ENCODE results near the gene INHBB. TPM values are rescaled to one million over a fixed set of nuclear protein-coding genes. Genes with fewer than 3 reads are reported as not detected.

The INHBB gene
- total and polyA plus RNA-seq, 2 of the 4 experiments (the other 2 are of a cell fraction) = 0.18 to 0.92 TPM

DNA sequence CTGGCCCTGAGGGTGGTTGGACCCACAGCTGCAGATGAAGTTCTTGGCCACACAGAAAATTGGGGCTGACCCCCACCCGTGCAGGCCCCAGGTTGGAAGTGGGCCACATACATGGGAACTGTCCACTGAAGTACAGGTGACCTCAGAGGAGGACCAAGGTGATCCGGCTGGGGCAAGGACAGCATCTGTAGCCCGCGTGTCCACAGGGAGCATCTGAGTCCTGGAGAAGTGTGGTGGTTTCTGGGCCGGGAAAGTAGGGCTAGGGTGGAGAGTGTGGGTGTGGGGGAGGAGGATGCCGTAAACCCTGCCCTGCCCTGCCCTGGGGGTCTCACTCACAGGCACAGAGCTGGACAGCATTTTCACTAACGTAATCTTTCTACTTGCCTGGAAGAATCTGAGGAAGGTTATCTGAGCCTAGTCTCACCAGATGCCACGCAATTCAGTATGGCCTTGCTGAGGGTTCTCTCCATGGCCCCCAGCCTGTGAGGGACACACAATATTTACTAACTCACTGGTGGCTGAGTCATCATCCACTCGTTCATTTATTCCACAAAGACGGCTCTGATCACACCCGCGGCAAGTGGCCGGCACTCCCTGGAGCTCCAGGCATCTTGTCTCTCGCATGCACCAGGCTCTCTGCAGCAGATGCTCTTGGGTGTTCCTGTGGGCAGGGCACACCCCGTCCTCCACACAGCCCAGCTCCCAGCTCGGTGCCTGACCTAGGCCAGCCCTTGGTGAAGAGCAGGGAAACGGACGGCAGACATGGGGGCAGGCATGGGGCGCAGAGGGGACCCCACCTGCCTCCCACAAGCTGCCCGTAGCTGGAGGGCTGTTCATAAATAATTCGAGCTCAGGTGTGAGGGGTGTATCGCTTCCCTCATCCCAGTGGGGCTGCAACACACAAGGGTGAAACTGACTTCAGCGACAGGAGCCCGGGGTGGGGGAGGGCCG, 51.2 kb downstream of the INHBB start:
- no peak overlapping the region for H3K56ac ChIP-seq (ENCODE audit: extremely low read depth, insufficient read depth, low read length)
- 43% methylated on average over 3 of the region's 25 CpGs; no CpG with 5 or more reads in 1 of the 2 experiments for WGBS, 2 experiments (ENCODE audit: extremely low coverage in 2 of 2, insufficient read length in 1 of 2)
- H2AK5ac ChIP-seq (ENCODE audit: low read depth, low read length) = no peak overlapping the region
- intact Hi-C loops (cut with micrococcal nuclease) = no loop called here
- H3K14ac ChIP-seq (replicated peaks; ENCODE audit: low read depth, low read length) = no peak overlapping the region
- H3K4me3 ChIP-seq (ENCODE audit: insufficient read depth, low read depth, low read length) = no peak overlapping the region
- H2BK15ac ChIP-seq (ENCODE audit: low read depth, low read length) = no peak overlapping the region
- ChIA-PET CTCF (no interaction called here), POLR2A (ENCODE audit: unreplicated experiment) (no interaction called here)
- no peak overlapping the region for H3K18ac ChIP-seq (ENCODE audit: low read depth, low read length)
- dilution Hi-C loops (cut with HindIII; ENCODE audit: low sequenced_read_pairs, unreplicated experiment) = no loop called here
- no peak overlapping the region for H3K23ac ChIP-seq (ENCODE audit: low read depth, low read length)
- ATAC-seq (ENCODE audit: low read depth) = no peak
- H3K4me2 ChIP-seq (ENCODE audit: low read depth, low read length) = no peak overlapping the region
- peak overlapping the region; percentile 14 for H2AFZ ChIP-seq (replicated peaks; ENCODE audit: low read length, poor library complexity)
- H3K9me3 ChIP-seq (ENCODE audit: control insufficient read depth, insufficient read depth, low read length) = peaks cover 5% of the 10 kb centered on the region
- 0 out of 2 replicates have a peak, but pooled peaks cover 3% of the 10 kb centered on the region for H4K20me1 ChIP-seq (ENCODE audit: insufficient read depth, low read length)
- no peak overlapping the region for H3K9ac ChIP-seq (ENCODE audit: low read depth, low read length)
- no peaks in the 10 kb centered on the region for H3K36me3 ChIP-seq (ENCODE audit: control insufficient read depth, insufficient read depth, low read length)
- H2AK9ac ChIP-seq (replicated peaks; ENCODE audit: low read depth, low read length, poor library complexity) = no peak overlapping the region
- no peak overlapping the region for H4K91ac ChIP-seq (ENCODE audit: insufficient read depth, low read depth, low read length)
- H4K8ac ChIP-seq (ENCODE audit: low read depth in 2 of 2, low read length in 2 of 2) = no peak overlapping the region
- peaks cover 7% of the 10 kb centered on the region; the same call in 1 of the 2 replicates for H3K4me1 ChIP-seq (ENCODE audit: control insufficient read depth, insufficient read depth, low read length)
- TF ChIP-seq, protein P1, sequence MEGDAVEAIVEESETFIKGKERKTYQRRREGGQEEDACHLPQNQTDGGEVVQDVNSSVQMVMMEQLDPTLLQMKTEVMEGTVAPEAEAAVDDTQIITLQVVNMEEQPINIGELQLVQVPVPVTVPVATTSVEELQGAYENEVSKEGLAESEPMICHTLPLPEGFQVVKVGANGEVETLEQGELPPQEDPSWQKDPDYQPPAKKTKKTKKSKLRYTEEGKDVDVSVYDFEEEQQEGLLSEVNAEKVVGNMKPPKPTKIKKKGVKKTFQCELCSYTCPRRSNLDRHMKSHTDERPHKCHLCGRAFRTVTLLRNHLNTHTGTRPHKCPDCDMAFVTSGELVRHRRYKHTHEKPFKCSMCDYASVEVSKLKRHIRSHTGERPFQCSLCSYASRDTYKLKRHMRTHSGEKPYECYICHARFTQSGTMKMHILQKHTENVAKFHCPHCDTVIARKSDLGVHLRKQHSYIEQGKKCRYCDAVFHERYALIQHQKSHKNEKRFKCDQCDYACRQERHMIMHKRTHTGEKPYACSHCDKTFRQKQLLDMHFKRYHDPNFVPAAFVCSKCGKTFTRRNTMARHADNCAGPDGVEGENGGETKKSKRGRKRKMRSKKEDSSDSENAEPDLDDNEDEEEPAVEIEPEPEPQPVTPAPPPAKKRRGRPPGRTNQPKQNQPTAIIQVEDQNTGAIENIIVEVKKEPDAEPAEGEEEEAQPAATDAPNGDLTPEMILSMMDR (conservative IDR thresholded peaks at IDR 0.05; ENCODE audit: low read depth, low read length) = no peak
- TF ChIP-seq BHLHE40 (IDR thresholded peaks at IDR 0.05; ENCODE audit: low read depth, low read length) (no peak), MAZ (IDR thresholded peaks at IDR 0.05; ENCODE audit: borderline replicate concordance, low read depth, low read length) (no peak), SMC3 (IDR thresholded peaks at IDR 0.05; ENCODE audit: low read depth, low read length) (no peak), CEBPB (IDR thresholded peaks at IDR 0.05; ENCODE audit: low read depth, low read length) (no peak), MXI1 (IDR thresholded peaks at IDR 0.05; ENCODE audit: borderline replicate concordance, low read depth, low read length) (no peak), NFE2L2 (IDR thresholded peaks at IDR 0.05; ENCODE audit: low read depth, low read length) (no peak), POLR2A (IDR thresholded peaks at IDR 0.05; ENCODE audit: low read depth, low read length) (no peak), MAFK (IDR thresholded peaks at IDR 0.05; ENCODE audit: low read depth, low read length) (no peak), RAD21 (IDR thresholded peaks at IDR 0.05; ENCODE audit: low read length) (no peak)
- TF ChIP-seq, protein P2, sequence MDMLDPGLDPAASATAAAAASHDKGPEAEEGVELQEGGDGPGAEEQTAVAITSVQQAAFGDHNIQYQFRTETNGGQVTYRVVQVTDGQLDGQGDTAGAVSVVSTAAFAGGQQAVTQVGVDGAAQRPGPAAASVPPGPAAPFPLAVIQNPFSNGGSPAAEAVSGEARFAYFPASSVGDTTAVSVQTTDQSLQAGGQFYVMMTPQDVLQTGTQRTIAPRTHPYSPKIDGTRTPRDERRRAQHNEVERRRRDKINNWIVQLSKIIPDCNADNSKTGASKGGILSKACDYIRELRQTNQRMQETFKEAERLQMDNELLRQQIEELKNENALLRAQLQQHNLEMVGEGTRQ (IDR thresholded peaks at IDR 0.05; ENCODE audit: low read depth, low read length) = no peak
- no peak overlapping the region for H2BK20ac ChIP-seq (ENCODE audit: low read depth, low read length)
- no TSS peak for BruUV-seq (replicated peaks)
- peaks cover 52% of the 10 kb centered on the region for H3K27me3 ChIP-seq (ENCODE audit: control insufficient read depth, insufficient read depth, low read length)
- H3K4ac ChIP-seq (ENCODE audit: low read depth, low read length) = no peak overlapping the region
- H2BK120ac ChIP-seq (ENCODE audit: low read depth, low read length) = no peak overlapping the region; the same call in 1 of the 2 replicates
- DNase-seq = no peak
- H3K9me1 ChIP-seq (ENCODE audit: insufficient read depth, low read length) = no peaks in the 10 kb centered on the region
- H4K5ac ChIP-seq (ENCODE audit: low read depth, low read length) = no peak overlapping the region
- no peak overlapping the region for H3K27ac ChIP-seq (ENCODE audit: insufficient read depth, low read length)
- in situ Hi-C loops (cut with MboI; ENCODE audit: low sequenced_read_pairs) = no loop called here
- no peaks in the 10 kb centered on the region for H3K79me1 ChIP-seq (ENCODE audit: low read depth in 1 of 2, low read length in 2 of 2)
- H2BK5ac ChIP-seq (ENCODE audit: low read depth, low read length, poor library complexity, severe bottlenecking) = no peak overlapping the region

All from IMR-90 (cell line).